HG03565 (cell line): Measurements from ENCODE around the gene TMEM141.
"Not testable (repeated sequence)": the region's sequence is repeated elsewhere in the genome, so short reads cannot be mapped to it uniquely, and the experiment has no call there.

Experiments
- ATAC-seq: cut with Tn5 transposase; IDR thresholded peaks from one replicate; pipeline ENCODE4 v1.9.1; 2021; ENCODE audit warnings: mild to moderate bottlenecking, moderate library complexity; ENCODE audit not compliant: unreplicated experiment

TMEM141 gene

DNA sequence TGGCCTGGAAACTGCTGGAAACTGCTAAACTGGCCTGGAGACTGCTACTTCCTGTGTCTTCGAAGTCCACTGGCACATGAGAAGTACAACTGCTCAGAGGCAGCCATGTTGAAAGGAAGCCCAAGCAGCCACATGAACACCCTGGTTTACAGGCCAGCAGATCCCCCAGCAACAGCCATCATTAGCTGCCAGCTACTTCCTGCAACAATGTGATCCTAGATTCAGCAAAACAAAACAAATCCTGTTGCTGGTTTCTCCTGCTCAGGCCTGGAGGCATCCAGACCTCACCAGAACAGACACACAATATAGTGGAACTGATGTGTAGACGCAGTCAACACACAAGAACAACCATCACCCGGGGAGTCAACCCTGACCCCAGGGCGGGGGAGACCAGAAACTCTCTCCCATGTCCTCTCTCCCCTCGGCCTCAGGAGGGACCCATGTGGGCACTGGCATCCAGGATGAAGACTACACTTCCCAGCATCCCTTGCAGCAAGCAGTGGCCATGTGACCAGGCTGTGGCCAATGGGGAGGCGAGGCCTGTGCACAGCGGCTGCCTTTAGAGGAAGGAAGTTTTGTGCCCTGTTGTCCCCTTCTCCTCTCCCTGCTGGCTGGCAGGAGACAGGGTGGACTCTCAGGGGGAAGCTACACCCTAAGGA is 17.6 kb upstream of the TMEM141 start:
- ATAC-seq: no peak

GRCh38 chr9:136774416-136775045 is 16.6 kb upstream of the TMEM141 start:
- no peak for ATAC-seq

DNA sequence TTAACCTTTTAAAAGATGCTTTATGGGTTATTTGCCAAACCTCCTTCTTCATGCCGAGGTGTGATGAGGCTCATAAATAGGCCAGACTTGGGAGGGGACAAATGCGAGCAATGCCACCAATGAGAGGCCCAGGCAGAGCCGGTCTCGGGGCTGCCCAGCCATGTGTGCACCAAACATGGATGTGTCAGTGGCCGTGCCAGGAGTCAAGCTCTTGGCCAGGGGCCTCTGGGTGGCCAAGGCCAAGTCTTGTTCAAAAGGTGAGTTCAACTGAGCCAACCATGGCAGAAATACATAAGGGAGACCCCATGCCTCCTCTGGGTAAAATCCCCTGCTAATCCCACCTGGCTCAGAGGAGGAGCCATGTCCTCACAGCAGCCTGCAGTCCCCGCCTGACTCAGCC is 16.0 kb upstream of the TMEM141 start:
- no peak for ATAC-seq

GRCh38 chr9:136776947-136777346 is 14.2 kb upstream of the TMEM141 start:
- no peak for ATAC-seq

DNA sequence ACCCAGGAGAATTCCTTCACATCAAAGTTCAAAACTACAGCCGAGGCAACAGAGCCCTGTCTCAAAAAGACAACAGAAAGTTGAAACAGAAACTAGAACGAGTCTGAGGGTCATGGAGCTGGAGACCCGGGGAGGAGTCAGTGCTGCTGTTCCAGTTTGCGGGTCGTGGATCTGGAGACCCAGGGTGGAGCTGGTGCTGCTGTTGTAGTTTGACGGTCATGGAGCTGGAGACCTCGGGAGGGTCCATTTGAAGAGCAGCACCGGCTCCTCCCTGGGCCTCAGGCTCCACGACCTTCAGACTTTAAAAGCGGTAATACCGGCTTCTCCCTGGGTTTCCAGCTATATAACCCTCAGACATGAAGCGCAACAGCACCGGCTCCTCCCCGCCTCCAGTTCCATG is 13.8 kb upstream of the TMEM141 start:
- no peak for ATAC-seq

DNA sequence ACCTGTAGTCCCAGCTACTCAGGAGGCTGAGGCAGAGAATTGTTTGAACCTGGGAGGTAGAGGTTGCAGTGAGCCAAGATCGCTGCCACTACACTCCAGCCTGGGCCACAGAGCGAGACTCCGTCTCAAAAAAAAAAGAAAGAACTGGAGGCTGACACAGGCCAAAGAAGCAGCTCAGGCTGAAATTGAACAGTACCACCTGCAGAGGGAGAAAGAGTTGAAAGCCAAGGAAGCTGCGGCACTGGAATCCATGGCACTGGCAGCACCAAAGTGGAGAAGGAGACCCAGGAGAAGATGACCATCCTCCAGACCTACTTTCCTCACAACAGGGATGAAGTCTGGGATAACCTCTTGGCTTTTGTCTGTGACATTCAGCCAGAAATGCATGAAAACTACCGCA is 11.3 kb upstream of the TMEM141 start:
- ATAC-seq: no peak

GRCh38 chr9:136782452-136782851 is 8.7 kb upstream of the TMEM141 start:
- no peak for ATAC-seq

GRCh38 chr9:136784249-136784996 is 6.7 kb upstream of the TMEM141 start:
- ATAC-seq: peak; percentile 17

DNA sequence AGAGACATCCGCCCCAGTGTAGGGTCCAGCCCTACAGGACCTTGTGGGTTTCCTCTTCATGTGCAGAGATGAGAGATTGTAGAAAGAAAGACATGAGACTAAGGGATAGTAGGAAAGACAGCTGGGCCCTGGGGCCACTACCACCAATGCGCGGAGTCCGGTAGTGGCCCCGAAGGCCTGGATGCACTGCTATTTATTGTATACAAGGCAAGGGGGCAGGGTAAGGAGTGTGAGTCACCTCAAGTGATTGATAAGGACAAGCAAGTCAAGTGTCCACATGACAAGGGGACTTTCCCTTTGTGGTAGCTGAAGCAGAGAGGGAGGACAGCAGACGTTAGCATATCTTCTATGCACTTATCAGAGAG is 6.2 kb upstream of the TMEM141 start:
- peak; percentile 53 for ATAC-seq

DNA sequence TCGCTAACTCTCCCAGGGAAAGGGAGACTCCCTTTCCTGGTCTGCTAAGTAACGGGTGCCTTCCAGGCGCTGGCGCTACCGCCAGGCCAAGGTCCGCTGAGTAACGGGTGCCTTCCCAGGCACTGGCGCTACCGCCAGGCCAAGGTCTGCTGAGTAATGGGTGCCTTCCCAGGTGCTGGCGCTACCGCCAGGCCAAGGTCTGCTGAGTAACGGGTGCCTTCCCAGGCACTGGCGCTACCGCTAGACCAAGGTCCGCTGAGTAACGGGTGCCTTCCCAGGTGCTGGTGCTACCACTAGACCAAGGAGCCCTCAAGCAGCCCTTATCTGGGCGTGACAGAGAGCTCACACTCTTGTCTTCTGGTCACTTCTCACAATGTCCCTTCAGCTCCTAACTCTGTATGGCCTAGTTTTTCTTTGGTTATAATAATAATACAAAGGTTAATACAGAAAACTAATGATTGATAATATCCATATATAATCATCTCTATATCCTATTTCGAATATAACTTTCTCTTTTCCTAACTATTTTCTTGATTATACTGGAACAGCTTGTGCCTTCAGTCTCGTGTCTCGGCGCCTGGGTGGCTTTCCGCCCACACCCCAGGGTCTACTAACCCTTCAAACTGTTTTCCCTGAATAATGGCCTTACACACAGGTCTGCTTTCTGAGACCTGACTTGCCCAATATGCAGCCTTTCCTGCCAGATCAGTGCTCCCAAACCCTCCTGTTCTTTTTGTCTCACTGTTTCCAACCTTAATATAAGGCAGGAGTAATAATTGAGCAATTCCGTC is 5.4 kb upstream of the TMEM141 start:
- ATAC-seq: not testable (repeated sequence)

DNA sequence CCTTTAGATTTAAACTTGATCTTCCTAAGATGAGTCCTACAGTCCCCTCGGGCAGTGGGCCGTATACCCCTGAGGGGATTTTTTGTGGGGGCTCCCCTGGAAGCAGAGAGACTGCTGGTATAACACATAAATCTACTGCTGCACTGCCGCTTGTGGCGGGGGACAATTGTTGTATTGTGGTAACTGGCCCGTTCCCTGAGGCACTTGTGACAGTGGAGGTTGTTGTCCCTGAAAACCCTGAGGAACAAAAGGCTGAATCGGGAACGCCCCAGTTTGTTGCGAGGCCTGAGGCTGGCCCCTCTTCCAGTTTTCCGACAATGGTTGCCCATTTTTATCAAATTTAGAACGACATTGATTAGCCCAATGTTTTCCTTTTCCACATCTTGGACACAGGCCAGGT is 4.7 kb upstream of the TMEM141 start:
- ATAC-seq: no peak

DNA sequence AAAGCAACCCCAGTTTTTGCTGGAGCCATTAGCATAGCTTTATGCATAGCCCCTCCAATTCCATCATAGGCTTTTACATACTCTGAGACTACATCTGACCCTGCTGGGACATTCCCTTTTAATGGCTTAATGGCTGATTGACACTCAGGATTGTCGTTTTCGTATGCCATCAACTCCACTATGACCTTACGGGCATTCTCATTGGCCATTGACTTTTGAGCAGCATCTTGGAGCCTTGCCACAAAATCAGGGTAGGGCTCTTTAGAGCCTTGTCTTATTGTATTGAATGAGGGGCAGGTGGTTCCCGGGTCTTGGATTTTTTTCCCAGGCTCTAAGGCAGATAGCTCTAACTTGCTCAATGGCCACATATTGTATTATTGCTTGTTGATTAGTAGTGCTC is 4.2 kb upstream of the TMEM141 start:
- ATAC-seq: not testable (repeated sequence)

DNA sequence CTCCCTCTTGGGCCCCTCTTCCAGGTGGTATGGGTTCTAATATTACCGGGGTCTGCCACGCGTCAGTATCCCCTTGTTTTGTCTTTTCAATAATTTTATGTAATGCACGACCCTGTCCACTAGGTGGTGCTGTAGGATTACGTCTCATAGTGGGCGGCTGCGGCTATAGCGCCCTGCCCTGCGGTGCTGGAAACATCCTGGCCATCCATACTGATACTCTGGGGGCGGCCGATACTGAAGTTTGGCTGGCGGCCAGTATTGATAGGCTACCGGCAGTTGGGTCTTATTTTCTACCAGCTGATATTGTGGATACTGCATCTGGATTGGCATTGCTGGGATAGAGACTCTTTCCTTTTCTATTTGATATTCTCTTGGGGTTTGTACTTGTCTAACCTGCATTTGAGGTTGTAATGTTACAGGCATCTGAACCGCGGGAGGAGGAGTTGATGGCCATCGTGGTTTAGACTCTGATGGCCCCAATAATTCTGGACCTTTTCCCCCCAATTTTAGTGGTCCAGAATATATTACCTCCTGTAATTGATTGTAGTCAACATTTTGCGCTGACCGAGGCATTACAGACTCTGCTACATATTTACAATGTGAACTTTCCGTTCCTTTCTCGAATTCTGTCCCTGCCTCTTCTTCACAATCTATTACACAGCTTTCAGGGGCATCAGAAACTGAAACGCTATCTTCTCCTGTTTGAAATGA is 3.3 kb upstream of the TMEM141 start:
- no peak for ATAC-seq

GRCh38 chr9:136788644-136789522 is 2.3 kb upstream of the TMEM141 start:
- not testable (repeated sequence) for ATAC-seq

DNA sequence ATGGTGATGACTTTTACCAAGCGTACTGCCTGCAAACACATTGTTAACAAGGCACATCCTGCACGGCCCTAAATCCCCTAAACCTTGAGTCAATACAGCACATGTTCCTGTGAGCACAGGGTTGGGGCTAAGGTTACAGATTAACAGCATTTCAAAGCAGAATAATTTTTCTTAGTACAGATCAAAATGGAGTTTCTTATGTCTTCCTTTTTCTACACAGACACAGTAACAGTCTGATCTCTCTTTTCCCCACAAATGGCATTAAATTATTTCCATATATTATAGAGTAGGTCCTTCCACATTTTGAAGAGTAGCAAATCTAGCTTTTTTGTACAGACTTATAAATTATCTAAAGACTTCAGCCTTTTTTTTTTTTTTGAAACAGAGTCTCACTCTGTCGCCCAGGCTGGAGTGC is 1.6 kb upstream of the TMEM141 start:
- ATAC-seq: no peak

GRCh38 chr9:136791516-136792276 is 552 bp downstream of the TMEM141 start:
- ATAC-seq: no peak

GRCh38 chr9:136792321-136793085 is 1.4 kb downstream of the TMEM141 start:
- no peak for ATAC-seq
